Femur (tissue), 1 donor: ENCODE data around the gene CAPN8.

Experiments used
- DNase-seq: peaks from one replicate; pipeline ENCODE4 v3.0.0-alpha.2; 2017

CAPN8 gene

GRCh38 chr1:223665592-223666312 lies at the start of gene CAPN8:
Gene CAPN8 (minus strand): TSS chr1:223665701. CDS start chr1:223665646, 55 bp downstream.
- no peak for DNase-seq

GRCh38 chr1:223714849-223715603 lies 49.5 kb upstream of the CAPN8 start:
- no peak for DNase-seq

GRCh38 chr1:223714421-223714724 lies 48.9 kb upstream of the CAPN8 start:
- no peak for DNase-seq

DNA sequence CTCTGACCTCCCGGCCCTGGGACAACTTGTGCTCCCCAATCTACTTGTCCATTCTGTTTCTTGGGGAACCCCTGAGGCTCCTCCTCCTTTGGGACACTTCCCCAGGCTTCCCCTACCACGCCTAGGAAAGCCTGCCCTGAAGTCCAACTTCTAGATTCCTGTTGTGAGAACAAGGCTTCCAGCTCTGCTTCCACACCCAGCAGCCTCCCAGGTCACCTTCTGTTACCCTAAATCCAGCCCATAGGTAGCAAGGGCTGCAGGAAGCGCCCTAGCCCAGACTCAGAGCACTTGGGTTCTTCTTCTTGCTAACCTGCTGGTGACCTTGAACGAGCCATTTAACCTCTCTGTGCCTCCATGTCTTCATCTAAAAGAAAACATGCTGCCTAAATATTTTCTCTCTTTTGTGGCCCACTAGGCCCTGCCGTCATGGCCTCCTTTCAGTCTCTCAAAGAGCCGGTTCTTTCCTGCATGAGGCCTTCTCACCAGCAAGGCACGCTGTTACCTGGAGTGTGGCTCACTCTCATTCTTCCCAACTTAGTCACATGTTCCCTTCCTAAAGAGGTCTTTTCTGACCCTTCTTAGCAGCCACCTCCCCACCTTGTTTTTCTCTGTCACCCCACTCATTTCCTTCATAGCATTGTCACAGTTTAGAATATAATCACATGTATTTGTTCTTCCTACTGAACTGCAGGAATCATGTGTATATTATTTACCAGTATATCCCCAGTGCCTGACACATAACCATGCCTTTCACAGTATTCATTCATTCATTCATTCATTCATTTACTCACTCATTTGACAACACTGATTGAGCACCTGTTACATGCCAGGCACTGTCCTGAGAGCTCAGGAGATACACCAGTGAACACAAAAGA lies 48.3 kb upstream of the CAPN8 start:
- DNase-seq: no peak

DNA sequence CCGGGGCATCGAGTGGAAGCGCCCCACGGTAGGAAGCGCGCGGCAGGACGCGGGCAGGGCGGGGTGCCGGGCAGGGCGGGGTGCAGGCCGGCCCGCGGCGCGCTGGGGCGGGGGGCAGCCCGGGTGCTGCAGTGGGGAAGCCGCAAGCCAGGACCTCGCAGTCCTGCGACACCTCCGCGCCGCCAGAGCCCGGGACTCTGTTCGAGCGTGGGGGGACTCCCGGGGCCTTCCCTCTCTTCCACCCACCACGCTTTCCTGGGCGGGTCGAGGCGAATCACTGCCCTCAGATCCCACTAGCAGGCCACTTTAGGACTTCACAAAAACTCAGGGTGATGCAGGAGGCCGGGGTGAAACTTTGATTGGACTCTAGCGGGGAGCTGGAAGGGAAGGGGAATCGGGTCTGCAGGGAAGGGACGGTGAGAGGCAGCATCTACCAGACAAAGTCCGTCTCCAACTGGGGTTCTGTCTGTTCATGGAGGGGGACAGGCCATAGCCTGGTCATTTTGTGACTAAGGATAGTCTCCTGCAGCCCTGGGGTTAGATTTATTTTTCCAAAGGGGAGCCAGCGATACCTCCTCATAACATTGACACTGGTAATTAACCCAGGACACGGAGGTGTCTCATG lies 47.5 kb upstream of the CAPN8 start:
- DNase-seq: peak; percentile 54

DNA sequence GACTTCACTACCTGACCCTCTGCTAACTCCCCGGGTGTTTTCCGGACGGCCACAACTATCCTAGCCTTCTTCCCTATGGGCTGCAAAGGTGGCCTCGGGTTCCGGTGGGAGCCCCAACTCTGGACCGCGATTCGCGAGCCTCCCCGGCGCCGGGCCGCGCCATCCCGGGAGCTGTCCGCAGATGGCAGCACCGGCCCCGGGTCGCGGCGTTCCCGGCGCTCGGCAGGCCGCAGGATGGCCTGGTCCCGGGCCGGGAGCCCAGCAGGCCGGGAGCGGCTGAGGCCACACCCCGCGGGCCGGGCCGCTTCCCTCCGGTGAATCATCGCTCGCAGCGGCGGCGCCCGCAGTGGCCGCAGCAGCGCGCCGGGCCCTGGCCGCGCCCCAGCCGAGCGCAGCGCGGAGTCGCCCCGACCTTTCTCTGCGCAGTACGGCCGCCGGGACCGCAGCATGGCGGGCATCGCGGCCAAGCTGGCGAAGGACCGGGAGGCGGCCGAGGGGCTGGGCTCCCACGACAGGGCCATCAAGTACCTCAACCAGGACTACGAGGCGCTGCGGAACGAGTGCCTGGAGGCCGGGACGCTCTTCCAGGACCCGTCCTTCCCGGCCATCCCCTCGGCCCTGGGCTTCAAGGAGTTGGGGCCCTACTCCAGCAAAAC lies 46.8 kb upstream of the CAPN8 start, which contains the start of gene CAPN2:
TSS of gene CAPN2 (plus strand) at position 346 of the 656 bp plus-strand sequence. CDS start at position 448, 102 bp downstream.
- peak; percentile 87 for DNase-seq

- no peak for DNase-seq
Observed at GRCh38 chr1:223711747-223712193, 46.3 kb upstream of the CAPN8 start.

- peak; percentile 53 for DNase-seq
Observed at GRCh38 chr1:223711173-223711572, 45.7 kb upstream of the CAPN8 start.

- no peak for DNase-seq
Observed at GRCh38 chr1:223710179-223711133, 45.0 kb upstream of the CAPN8 start.

DNA sequence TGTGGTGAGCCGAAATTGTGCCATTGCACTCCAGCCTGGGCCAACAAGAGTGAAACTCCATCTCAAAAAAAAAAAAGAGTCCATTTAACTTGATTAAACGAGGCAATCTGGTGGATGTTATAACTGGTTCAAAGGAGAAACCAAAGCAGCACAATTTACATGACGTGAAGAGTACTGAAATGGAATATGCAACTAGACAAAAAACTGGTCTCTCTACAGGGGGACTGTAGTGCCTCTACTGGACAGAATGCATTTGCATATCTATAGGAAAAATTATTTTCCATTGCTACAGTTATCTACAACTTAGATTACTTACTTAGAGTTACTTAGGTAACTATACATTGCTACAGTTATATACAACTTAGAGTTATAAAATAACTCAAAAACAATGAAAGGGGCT lies 44.1 kb upstream of the CAPN8 start:
- DNase-seq: no peak

DNA sequence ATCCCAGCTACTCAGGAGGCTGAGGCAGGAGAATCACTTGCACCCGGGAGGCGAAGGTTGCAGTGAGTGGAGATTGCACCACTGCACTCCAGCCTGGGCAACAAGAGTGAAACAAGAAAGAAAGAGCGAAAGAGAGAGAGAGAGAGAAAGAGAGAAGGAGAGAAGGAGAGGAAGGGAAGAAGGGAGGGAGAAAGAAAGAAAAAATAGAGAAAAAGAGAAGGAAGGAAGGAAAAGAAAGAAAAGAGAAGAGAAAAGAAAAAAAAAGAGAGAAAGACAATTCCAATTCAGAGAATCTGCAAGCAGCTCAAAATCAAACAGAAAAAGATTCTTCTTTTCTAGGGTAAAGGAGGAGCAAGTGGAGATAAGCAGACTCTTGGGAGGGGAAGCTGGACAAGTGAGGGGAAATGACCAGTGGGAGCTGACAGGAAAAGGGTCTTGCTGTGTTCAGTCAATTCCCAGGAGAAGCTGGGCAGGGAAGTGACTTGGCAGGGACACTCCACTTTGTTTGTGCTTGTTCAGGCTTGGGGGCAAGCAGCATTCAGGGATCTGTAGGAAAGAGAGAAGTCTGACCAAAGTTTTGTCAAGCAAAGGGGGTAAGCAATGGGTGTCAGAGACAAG lies 43.3 kb upstream of the CAPN8 start:
- no peak for DNase-seq

DNA sequence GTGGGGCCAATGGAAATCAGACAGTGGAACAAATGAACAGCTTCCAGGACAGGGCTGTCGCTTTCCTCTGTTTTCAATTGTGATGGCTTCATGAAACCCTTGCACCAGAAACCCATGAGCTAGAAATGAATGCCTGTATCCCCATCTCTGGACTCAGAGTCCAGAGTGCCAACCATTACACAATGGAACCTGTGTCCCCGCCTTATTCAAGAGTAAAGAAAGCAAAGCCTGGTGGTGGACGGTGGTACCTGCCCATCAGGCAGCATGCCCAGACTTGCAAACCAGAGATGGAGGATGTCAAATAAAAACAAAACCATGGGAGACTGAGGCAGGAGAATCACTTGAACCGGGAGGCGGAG lies 42.5 kb upstream of the CAPN8 start:
- no peak for DNase-seq

DNA sequence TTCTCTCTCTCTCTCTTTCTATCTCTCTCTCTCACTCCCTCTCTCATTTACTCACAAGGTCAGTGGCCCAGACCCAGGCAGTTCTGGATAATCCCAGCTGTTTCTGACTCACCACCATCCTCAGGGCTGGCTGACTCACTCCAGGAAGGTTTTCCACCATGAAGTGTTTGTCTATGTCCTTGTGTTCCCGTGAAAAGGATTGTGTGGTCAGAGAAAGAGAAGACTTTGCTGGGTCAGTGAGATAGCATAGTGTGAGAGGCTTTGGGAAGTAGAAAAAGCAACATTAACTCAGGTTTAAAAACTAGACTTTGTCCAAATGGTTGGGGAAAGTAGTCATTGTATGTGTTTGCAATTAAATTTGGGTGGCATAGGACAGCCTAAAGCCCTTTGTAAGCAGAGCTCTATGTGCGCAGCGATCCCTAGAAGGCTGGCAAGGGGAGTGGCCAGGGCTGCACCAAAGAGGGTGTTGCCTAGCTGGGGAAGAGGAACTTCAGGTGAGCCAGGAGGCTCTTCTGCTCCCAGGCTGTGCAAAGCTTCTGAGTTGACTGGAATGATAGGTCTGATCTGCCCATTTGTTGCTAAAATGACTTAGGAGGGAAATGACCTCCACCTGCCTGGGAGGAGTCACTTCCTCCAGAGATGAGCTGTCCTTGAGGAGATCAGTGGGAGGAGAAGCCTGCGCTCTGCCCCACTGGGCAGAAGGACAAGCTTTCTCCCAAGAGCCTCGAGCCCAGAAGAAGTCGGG lies 41.9 kb upstream of the CAPN8 start:
- DNase-seq: peak; percentile 65

DNA sequence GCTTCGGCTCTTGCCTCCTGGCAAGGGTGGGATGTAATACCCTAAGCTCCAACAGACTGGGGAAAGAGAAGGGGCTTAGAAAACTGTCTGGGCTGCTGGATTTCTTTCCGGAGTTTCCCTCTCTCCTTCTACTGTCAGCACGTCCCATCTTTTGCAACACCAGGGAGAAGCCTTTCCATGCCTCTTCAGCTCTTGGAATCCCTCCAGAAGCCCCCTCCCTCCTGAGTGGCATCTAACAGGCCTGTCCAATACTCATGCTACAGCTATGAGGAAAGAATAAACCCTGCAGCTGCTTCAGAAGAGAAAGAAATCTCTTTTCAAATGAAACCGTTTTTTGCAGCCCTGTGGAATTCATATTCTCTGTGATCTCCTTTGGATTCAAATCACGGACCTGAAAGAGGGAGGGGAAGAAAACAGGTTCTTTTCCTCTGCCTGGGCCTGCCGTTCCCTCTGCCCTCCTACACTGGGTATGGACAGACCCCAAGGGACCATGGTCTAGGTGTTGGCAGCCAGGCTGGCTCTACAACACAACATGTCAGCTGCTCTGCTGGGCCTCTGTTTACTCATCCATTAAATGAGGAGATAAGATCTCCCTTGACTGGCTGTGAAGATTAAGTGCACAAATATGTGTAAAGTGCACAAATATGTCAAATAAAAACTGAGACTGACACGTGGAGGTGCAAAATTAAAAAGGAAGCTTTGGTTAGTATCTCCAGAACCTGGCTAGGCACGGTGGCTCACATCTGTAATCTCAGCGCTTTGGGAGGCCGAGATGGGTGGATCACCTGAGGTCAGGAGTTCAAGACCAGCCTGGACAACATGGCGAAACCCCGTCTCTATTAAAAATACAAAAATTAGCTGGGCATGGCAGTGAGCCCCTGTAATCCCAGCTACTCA lies 40.8 kb upstream of the CAPN8 start:
- peak; percentile 78 for DNase-seq

- no peak for DNase-seq
Observed at GRCh38 chr1:223704921-223705878, 39.7 kb upstream of the CAPN8 start.

GRCh38 chr1:223703668-223704013 lies 38.1 kb upstream of the CAPN8 start:
- DNase-seq: no peak
